H9 (cell line): ENCODE measurements around the gene TRHDE. TPM values are rescaled to one million over a fixed set of nuclear protein-coding genes. Genes with fewer than 3 reads are reported as not detected.

Source experiments
- DNase-seq: peaks from one replicate; pipeline ENCODE4 v3.0.0-alpha.2; 2017
- H2AFZ ChIP-seq: one replicate; pipeline ENCODE4 v1.6.1; 2013; ENCODE audit warnings: mild to moderate bottlenecking, low read length, control low read depth, moderate library complexity
- H2AK5ac ChIP-seq: 2 replicates; pipeline ENCODE4 v1.6.1; 2013; ENCODE audit warnings: low read length, control low read depth, mixed read lengths; ENCODE audit not compliant: insufficient read length
- H2BK120ac ChIP-seq: one replicate; pipeline ENCODE4 v1.6.1; 2013; ENCODE audit warnings: low read depth, mild to moderate bottlenecking, low read length, control low read depth, inconsistent platforms; ENCODE audit not compliant: poor library complexity, severe bottlenecking
- H2BK12ac ChIP-seq: 2 replicates; pipeline ENCODE4 v1.6.1; 2013; ENCODE audit warnings: low read length, control low read depth, mixed read lengths, low read depth; ENCODE audit not compliant: insufficient read length
- H2BK15ac ChIP-seq: 2 replicates; pipeline ENCODE4 v1.6.1; 2013; ENCODE audit warnings: low read depth, low read length, control low read depth
- H2BK20ac ChIP-seq: one replicate; pipeline ENCODE4 v1.6.1; 2013; ENCODE audit warnings: low read depth, mild to moderate bottlenecking, low read length, control low read depth, inconsistent platforms; ENCODE audit not compliant: poor library complexity, severe bottlenecking
- H2BK5ac ChIP-seq: 2 replicates; pipeline ENCODE4 v1.6.1; 2013; ENCODE audit warnings: low read length, control low read depth, mixed read lengths; ENCODE audit not compliant: insufficient read length
- H3K14ac ChIP-seq: 2 replicates; pipeline ENCODE4 v1.6.1; 2013; ENCODE audit warnings: low read length, control low read depth; ENCODE audit not compliant: insufficient read depth
- H3K18ac ChIP-seq: 2 replicates; pipeline ENCODE4 v1.6.1; 2013; ENCODE audit warnings: low read depth, mild to moderate bottlenecking, mixed read lengths, low read length, control low read depth; ENCODE audit not compliant: insufficient read length
- H3K23ac ChIP-seq: 2 replicates; pipeline ENCODE4 v1.6.1; 2013; ENCODE audit warnings: low read length, control low read depth, mixed read lengths, low read depth; ENCODE audit not compliant: insufficient read length
- H3K23me2 ChIP-seq: 2 replicates; pipeline ENCODE4 v1.6.1; 2013; ENCODE audit warnings: low read depth, mild to moderate bottlenecking, mixed read lengths, low read length, control low read depth; ENCODE audit not compliant: insufficient read length, poor library complexity, severe bottlenecking
- H3K27ac ChIP-seq: 2 replicates; pipeline ENCODE4 v1.5.1; 2013; ENCODE audit warnings: low read length, control low read depth, mixed read lengths, low read depth; ENCODE audit not compliant: insufficient read length
- H3K27me3 ChIP-seq: 2 replicates; pipeline ENCODE4 v1.6.1; 2013; ENCODE audit warnings: low read length, control low read depth, inconsistent platforms; ENCODE audit not compliant: insufficient read depth
- H3K4ac ChIP-seq: 2 replicates; pipeline ENCODE4 v1.6.1; 2013; ENCODE audit warnings: low read depth, mild to moderate bottlenecking, control low read depth, inconsistent platforms, low read length, moderate library complexity
- H3K4me1 ChIP-seq: 2 replicates; pipeline ENCODE4 v1.6.1; 2013; ENCODE audit warnings: low read length, control low read depth, inconsistent platforms; ENCODE audit not compliant: insufficient read depth
- H3K4me2 ChIP-seq: 2 replicates; pipeline ENCODE4 v1.6.1; 2013; ENCODE audit warnings: low read length, control low read depth, mixed read lengths; ENCODE audit not compliant: insufficient read length, insufficient read depth
- H3K56ac ChIP-seq: 2 replicates; pipeline ENCODE4 v1.6.1; 2013; ENCODE audit warnings: low read depth, mild to moderate bottlenecking, mixed read lengths, low read length, control low read depth; ENCODE audit not compliant: insufficient read length
- H3K79me1 ChIP-seq: 2 replicates; pipeline ENCODE4 v1.6.1; 2013; ENCODE audit warnings: low read depth, mild to moderate bottlenecking, moderate library complexity, low read length, control low read depth, inconsistent platforms; ENCODE audit not compliant: insufficient read depth, poor library complexity, severe bottlenecking
- H3K79me2 ChIP-seq: 2 replicates; pipeline ENCODE4 v1.6.1; 2013; ENCODE audit warnings: low read length, control low read depth, inconsistent platforms; ENCODE audit not compliant: insufficient read depth
- H3K9ac ChIP-seq: 2 replicates; pipeline ENCODE4 v1.6.1; 2013; ENCODE audit warnings: low read length, control low read depth, mixed read lengths; ENCODE audit not compliant: insufficient read length; ENCODE audit errors: extremely low read depth
- H3K9me3 ChIP-seq: one replicate; pipeline ENCODE4 v1.6.1; 2013; ENCODE audit warnings: low read depth, low read length, inconsistent platforms; ENCODE audit not compliant: control insufficient read depth
- H3T11ph ChIP-seq: one replicate; pipeline ENCODE4 v1.6.1; 2013; ENCODE audit warnings: mild to moderate bottlenecking, low read length, control low read depth, inconsistent platforms
- H4K20me1 ChIP-seq: one replicate; pipeline ENCODE4 v1.6.1; 2013; ENCODE audit not compliant: control insufficient read depth, insufficient read length, insufficient read depth
- H4K5ac ChIP-seq: 2 replicates; pipeline ENCODE4 v1.6.1; 2013; ENCODE audit warnings: low read depth, mild to moderate bottlenecking, mixed read lengths, low read length, control low read depth; ENCODE audit not compliant: insufficient read length
- H4K8ac ChIP-seq: replicated peaks from 2 replicates; pipeline ENCODE4 v1.6.1; 2013; ENCODE audit warnings: low read length, control low read depth, mixed read lengths, low read depth; ENCODE audit not compliant: insufficient read length
- H4K91ac ChIP-seq: 2 replicates; pipeline ENCODE4 v1.6.1; 2013; ENCODE audit warnings: low read depth, mild to moderate bottlenecking, moderate library complexity, mixed read lengths, low read length, control low read depth; ENCODE audit not compliant: insufficient read length
- H3K27ac Mint-ChIP-seq, 3 experiments: 2 replicates in 2 of 3; 3 replicates in 1 of 3; pipeline ENCODE4 v1.8.0; 2020 to 2021; ENCODE audit warnings: mixed read lengths in 3 of 3, mild to moderate bottlenecking in 1 of 3, moderate library complexity in 1 of 3
- H3K27me3 Mint-ChIP-seq: 2 replicates; pipeline ENCODE4 v1.8.0; 2021; ENCODE audit warnings: low read depth, mild to moderate bottlenecking, moderate library complexity, mixed read lengths
- H3K36me3 Mint-ChIP-seq, 3 experiments: 2 replicates in 2 of 3; 3 replicates in 1 of 3; pipeline ENCODE4 v1.8.0; 2020 to 2021; ENCODE audit warnings: low read depth in 3 of 3, mixed read lengths in 3 of 3; ENCODE audit not compliant: insufficient read depth in 1 of 3
- H3K4me1 Mint-ChIP-seq, 2 experiments: 2 replicates each; pipeline ENCODE4 v1.8.0; 2020; ENCODE audit warnings: mixed read lengths in 2 of 2
- H3K4me3 Mint-ChIP-seq, 2 experiments: 2 replicates in 1 of 2; 3 replicates in 1 of 2; pipeline ENCODE4 v1.8.0; 2020 to 2021; ENCODE audit warnings: mild to moderate bottlenecking in 2 of 2, mixed read lengths in 2 of 2, moderate library complexity in 1 of 2
- H3K9me3 Mint-ChIP-seq, 2 experiments: 2 replicates in 1 of 2; 3 replicates in 1 of 2; pipeline ENCODE4 v1.8.0; 2020; ENCODE audit warnings: mild to moderate bottlenecking in 2 of 2, mixed read lengths in 2 of 2, moderate library complexity in 1 of 2
- WGBS: extraction: QIAGEN DNeasy Blood & Tissue Kit; methylation state at CpG from one replicate; pipeline ENCODE4 v1.1.7; 2013; ENCODE audit warnings: missing lambda C conversion rate, low lambda C conversion rate, mixed read lengths; ENCODE audit not compliant: insufficient read length; ENCODE audit errors: extremely low coverage; 5-methylcytosine and 5-hydroxymethylcytosine counted together
- total RNA-seq: library from RNA; stranded (reverse); gene quantifications from 2 replicates; pipeline ENCODE4 v1.2.1, GENCODE V29; 2021
- TF ChIP-seq, protein P1 (sequence below): fragments of 200-600 bp; sonication (generic); conservative IDR thresholded peaks from 3 replicates; pipeline ENCODE4 v1.8.0; 2021; ENCODE audit warnings: antibody characterized with exemption, mild to moderate bottlenecking

Gene TRHDE
- total RNA-seq, 1 experiment from 2014 or later = 1.0 TPM

DNA sequence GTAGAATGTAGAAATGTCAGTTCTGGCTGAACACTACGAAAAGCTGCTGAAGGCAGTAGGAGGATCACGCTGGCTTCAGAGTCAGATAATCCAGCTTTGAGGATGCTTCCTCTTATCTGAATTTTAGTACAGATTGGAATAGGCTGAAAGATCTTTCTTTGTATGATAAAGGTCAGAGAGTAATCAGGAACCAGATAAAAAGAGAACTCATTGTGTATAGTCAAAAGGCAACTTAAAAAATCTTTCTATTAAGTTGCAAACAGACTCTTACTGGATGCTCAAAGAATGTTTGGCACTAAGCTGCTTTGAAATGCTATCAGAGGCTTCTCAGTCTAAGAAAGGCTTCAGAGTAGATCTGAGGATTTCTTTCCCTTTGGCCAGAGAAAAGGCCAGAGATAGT lies 21.8 kb upstream of the TRHDE start:
- H3K27me3 ChIP-seq = no peaks in the 10 kb centered on the region
- TF ChIP-seq, protein P1, sequence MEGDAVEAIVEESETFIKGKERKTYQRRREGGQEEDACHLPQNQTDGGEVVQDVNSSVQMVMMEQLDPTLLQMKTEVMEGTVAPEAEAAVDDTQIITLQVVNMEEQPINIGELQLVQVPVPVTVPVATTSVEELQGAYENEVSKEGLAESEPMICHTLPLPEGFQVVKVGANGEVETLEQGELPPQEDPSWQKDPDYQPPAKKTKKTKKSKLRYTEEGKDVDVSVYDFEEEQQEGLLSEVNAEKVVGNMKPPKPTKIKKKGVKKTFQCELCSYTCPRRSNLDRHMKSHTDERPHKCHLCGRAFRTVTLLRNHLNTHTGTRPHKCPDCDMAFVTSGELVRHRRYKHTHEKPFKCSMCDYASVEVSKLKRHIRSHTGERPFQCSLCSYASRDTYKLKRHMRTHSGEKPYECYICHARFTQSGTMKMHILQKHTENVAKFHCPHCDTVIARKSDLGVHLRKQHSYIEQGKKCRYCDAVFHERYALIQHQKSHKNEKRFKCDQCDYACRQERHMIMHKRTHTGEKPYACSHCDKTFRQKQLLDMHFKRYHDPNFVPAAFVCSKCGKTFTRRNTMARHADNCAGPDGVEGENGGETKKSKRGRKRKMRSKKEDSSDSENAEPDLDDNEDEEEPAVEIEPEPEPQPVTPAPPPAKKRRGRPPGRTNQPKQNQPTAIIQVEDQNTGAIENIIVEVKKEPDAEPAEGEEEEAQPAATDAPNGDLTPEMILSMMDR = no peak
- Mint-ChIP-seq H3K36me3 (no peaks in the 10 kb centered on the region; a peak in 1 of 7 replicates), H3K27me3 (no peaks in the 10 kb centered on the region), H3K9me3 (no peaks in the 10 kb centered on the region), H3K27ac (no peak overlapping the region), H3K4me1 (peaks cover 4 to 5% of the 10 kb centered on the region in 2 experiments; a peak in 3 of 4 replicates), H3K4me3 (no peak overlapping the region)
- H2BK20ac ChIP-seq = no peak overlapping the region
- no peak overlapping the region for H3K27ac ChIP-seq
- no peak overlapping the region for H2AK5ac ChIP-seq
- H3K79me2 ChIP-seq = no peaks in the 10 kb centered on the region
- no peak overlapping the region for H3K4me2 ChIP-seq
- H3K56ac ChIP-seq = no peak overlapping the region
- H2BK15ac ChIP-seq = no peak overlapping the region
- H3K14ac ChIP-seq = no peak overlapping the region
- H2BK5ac ChIP-seq = no peak overlapping the region
- H4K8ac ChIP-seq = no peak overlapping the region
- H2BK12ac ChIP-seq = no peak overlapping the region
- no peak overlapping the region for H2BK120ac ChIP-seq
- no peaks in the 10 kb centered on the region for H4K20me1 ChIP-seq
- WGBS = no CpG with 5 or more reads among the region's 2 CpGs
- H3K4me1 ChIP-seq = no peaks in the 10 kb centered on the region
- H3K79me1 ChIP-seq = no peaks in the 10 kb centered on the region
- H3K23me2 ChIP-seq = no peaks in the 10 kb centered on the region
- no peak overlapping the region for H3K4ac ChIP-seq
- no peak overlapping the region for H3K9ac ChIP-seq
- H2AFZ ChIP-seq = no peak overlapping the region
- H4K91ac ChIP-seq = no peak overlapping the region
- no peak overlapping the region for H3T11ph ChIP-seq
- H3K18ac ChIP-seq = no peak overlapping the region
- H3K9me3 ChIP-seq = no peaks in the 10 kb centered on the region
- H3K23ac ChIP-seq = no peak overlapping the region
- no peak for DNase-seq
- no peak overlapping the region for H4K5ac ChIP-seq
